GM23248 (cell line): Measurements from ENCODE around the gene CYS1.
"Not testable (repeated sequence)": the region's sequence is repeated elsewhere in the genome, so short reads cannot be mapped to it uniquely, and the experiment has no call there.

Source experiments
- EZH2 ChIP-seq: fragments of 200-600 bp; sonication (generic); IDR thresholded peaks from 2 replicates; pipeline ENCODE4 v1.6.1; 2018; ENCODE audit warnings: antibody characterized with exemption, mild to moderate bottlenecking; ENCODE audit not compliant: insufficient read depth, poor library complexity, severe bottlenecking
- EZH2phosphoT487 ChIP-seq: fragments of 200-600 bp; sonication (generic); IDR thresholded peaks from 2 replicates; pipeline ENCODE4 v1.6.1; 2018; ENCODE audit warnings: antibody characterized with exemption, moderate library complexity, mild to moderate bottlenecking, low read depth; ENCODE audit not compliant: insufficient read depth

- not testable (repeated sequence) for TF ChIP-seq EZH2phosphoT487, EZH2
Observed at GRCh38 chr2:10010861-10011605, 69.2 kb downstream of the CYS1 start.
